GM04504 (cell line): ENCODE measurements around the gene PHC3.
"Not testable (repeated sequence)": the region's sequence is repeated elsewhere in the genome, so short reads cannot be mapped to it uniquely, and the experiment has no call there.

Source experiments
- DNase-seq: peaks from one replicate; pipeline ENCODE4 v3.0.0-alpha.2; 2012; ENCODE audit warnings: low read depth

Gene PHC3

DNA sequence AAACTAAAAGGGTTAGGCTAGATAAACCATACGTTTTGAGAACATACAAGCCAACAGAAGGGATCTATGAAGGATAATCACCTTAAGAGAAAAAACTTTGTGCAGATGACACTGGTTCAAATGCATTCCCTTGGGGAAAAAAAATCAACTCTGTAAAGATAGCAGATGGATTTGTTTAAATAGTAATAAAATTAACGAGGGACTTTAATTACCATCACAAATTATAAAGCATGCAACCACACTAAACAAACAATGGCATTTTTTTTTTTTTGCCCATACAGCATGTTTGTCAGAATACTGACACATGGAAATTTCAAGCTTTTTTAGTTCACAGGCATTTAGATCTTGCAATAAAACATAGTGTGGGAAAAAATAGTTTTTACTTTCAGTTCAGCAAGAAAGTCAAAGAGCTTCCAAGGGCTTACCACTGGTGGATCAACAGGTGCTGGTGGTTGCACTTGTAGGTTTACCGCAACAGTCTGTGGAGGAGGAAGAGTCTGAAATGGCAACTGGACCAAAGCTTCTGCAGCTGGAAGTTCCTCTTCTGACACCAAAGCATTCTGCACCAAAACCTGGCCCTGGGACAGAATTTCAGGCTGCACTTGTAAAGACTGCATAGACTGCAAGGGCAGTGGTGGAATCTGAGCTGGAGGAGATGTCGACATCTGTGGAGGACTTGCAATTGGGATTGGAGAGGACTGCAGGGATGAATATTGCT, 53.1 kb downstream of the PHC3 start:
- DNase-seq = no peak

DNA sequence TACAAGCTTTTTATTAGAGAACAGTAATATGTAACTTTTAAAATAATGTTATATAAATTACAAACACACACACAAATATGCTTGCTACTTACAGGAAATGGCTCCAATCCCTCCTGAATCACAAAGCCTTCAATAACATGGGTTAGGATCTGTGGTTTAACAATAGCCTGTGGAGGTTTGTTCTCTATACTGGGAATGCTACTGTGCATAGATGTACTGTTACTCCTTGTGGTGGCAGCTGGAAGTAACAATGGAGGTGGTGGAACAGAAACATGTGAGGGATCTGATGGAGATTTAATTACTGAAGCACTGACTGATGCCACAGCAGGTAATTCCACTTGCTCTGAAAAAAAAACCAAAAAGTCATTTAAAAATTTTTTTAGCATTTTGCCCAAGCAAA, 64.4 kb downstream of the PHC3 start:
- no peak for DNase-seq

DNA sequence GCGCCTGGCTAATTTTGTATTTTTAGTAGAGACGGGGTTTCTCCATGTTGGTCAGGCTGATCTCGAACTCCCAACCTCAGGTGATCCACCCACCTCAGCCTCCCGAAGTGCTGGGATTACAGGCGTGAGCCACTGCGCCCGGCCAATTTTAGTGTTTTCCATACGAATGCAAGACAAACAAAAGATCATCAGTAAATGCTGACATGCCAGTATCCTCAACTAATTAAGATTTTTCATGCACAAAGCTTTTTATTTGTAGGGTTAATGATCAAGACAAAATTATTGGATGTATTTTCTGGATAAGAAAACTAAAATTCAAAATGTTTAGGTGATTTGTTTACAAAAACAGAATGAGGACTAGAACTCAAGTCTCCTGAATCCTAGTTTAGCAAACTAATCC, 67.4 kb downstream of the PHC3 start:
- DNase-seq = not testable (repeated sequence)

DNA sequence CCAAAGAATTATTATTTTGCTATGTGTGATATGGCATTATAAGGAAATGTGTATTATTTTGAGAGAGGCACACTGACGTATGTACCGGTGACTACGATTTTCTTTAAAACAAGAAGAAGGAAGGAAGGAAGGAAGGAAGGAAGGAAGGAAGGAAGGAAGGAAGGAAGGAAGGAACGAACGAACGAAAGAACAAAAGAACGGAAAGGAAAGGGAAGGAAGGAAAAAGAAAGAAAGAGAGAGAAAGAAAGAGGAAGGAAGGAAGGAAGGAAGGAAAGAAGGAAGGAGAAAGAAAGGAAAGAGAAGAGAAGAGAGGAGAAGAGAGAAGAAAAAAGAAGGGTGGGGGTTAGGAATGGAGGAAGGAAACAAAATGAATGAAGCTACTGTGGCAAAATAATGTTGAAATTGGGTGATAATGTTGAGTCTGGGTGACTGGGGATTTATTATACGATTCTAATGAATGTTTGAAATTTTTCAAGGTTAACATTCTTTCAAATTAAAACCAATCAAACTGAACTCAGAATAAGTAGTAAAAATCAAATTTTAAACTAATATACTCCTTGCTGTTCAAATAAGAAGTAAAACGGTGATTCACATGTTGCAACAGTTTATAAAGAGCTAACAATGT, 70.3 kb downstream of the PHC3 start:
- no peak for DNase-seq

- no peak for DNase-seq
These were observed 71.8 kb downstream of the PHC3 start for GRCh38 chr3:170109579-170110293.

GRCh38 chr3:170108955-170109354, 72.6 kb downstream of the PHC3 start:
- no peak for DNase-seq

DNA sequence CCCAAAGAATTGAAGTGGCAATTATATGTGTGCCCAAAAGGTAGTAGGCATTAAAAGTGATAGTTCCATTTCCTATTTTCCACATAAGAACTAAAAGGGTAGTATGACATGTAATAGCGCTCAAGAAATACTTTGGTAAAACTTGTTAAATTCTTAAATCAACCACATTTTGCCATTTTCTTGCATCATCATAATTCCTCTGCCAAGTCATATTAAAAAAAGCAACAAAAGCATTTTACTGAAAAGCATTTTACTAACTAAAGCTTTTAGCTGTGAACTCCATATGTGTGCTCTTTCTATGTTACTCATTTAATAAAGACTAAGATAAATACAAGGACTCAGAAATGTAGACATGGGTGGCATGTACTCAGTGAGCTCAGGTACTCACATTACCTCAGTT, 73.6 kb downstream of the PHC3 start:
- no peak for DNase-seq

DNA sequence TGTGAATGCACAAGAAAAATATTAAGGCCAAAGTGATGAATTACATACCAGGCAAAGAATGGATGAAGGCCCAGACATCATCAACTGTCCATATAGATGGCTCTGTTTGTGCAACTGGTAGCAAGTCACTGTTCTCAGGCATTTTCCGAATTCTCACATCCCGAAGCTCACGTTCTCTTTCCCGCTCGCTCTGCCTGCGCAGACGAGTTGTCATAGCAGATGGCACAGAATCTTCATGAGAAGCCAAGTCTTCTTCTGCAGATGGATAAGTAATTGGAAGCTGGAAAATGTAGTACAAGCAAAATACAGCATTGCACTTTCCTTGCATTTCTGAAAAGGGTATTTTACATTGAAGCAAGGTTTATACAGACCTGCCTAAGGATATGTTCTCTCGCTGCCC, 79.1 kb downstream of the PHC3 start:
- DNase-seq = no peak

DNA sequence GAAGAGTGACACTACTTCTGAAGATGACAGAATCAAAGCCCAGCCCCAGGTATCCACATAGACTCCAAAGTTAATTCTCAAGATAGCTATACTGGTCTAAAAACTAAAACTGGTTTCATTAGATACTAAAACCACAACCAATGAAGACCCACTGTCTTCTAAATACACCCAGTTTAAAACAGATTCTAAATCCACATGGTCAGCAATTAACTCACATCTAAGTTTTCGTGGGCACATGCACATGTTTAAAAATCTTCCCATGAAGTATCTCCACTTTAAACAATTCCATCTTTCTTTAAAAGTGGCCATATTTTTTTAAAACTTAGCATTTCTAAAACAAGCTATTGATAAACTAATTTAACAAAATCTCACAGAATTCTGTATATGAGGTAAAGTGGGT, 80.6 kb downstream of the PHC3 start:
- no peak for DNase-seq

GRCh38 chr3:170098753-170099152, 82.8 kb downstream of the PHC3 start:
- no peak for DNase-seq

- DNase-seq = no peak
These were observed 85.2 kb downstream of the PHC3 start for GRCh38 chr3:170096342-170096741.

- DNase-seq = no peak
These were observed 85.8 kb downstream of the PHC3 start for GRCh38 chr3:170095771-170096170.

- DNase-seq = no peak
These were observed 88.6 kb downstream of the PHC3 start for GRCh38 chr3:170092907-170093306.

DNA sequence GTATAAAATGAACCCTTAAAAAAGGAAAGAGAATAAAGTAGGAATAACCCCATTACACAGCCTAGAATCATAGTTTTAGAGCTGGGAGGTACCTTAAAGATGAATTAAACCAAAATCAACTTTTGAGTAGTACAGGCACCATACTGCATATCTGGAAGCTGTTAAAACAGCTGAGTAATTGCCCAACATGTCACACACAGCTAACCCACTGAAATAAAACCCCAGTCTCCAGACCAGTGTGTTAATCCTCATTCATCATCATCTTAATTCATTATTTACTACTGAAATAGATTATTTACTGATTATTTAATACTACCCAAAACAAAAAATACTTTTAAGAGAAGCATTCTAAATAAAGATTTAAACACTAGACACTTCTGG, 90.9 kb downstream of the PHC3 start:
- no peak for DNase-seq

DNA sequence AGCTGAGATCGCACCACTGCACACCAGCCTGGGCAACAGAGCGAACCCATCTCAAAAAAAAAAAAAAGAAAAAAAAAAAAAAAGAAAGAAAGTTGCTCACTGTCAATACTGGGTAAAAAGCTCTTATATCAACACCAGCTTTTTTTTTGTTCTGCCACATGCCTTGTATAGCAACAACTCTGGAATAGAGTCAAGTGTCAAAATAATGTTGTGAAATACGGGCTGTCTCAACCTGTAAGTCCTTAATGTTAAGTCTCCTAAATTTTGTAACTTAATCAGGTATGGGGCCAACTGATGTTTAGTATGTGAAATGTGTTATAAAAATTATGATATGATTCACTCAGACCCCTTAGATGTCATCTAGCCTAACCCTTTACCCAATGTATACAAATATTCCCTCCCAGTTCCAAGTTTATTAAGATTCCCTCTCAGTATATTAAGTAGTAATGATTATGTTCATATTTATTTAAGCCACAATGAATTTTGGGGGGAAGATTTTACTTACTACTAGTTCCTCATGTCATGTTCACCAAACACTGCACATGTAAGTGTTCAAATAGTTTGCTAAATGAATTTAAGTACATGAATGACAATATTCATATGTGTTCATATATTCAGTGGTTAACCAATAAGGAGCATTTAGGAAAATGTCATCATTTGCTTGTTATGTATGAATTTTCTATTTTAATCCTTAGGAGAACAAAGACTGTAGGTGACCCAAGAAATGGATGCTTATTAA, 91.5 kb downstream of the PHC3 start:
- no peak for DNase-seq

- no peak for DNase-seq
These were observed 96.1 kb downstream of the PHC3 start for GRCh38 chr3:170085396-170085795.

DNA sequence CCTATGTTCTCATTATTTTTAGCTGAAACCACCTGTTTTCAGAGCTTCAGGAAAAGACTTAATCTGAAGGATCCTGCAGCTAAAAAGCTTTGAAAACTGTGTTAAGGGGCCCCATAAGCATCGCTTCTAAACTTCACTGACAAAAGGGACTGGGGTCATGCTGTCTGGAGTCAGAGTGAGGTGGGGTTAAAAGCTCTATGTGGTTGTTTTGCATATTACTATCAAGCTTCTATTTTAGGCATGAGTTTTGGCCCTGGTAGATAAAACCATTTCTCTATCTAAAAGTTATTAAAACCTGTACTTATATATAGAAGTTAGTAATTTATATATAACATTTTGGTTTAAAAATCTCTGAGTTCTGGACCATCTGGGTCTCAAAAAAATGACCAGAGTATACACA, 98.2 kb downstream of the PHC3 start:
- no peak for DNase-seq

DNA sequence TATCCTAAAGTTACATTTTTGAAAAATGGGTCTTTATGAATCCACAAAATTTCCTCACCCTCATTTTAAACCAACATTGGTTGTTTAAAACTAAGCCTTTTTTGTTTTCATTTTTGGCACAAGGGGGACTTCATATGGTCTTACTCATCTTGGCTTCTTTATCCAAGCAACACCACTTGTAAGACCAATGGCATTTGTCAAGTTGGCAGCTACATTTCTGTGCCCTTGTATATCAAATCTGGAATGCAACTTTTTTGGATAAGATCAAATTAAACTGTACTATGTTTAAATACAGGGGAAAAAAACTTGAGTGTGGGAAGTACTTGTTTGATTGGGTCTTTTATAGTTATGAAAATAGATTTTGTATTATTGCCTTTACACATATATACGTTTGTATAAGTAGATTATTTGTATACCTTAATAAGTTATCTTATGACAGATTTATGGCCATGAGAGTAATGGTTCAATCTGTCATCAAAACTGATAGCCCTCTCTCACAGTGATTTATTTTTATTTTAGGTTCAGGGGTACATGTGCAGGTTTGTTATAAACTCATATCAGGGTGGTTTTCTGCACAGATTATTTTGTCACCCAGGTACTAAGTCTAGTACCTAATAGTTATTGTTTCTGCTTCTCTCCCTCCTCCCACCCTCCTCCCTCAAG, 100.3 kb downstream of the PHC3 start:
- no peak for DNase-seq

DNA sequence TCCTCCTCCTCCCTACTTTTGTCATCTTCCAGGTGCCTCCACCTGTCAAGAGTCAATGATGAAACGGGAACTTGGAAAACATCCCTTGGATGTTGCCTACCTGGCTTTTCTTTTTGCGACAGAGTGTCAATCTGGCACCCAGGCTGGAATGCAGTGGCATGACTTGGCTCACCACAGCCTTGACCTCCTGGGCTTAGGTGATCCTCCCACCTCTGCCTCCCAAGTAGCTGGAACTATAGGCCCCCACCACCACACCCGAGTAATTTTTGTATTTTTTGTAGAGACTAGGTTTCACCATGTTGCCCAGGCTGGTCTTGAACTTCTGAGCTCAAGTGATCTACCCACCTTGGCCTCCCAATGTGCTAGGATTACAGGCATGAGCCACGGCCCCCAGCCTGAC, 100.9 kb downstream of the PHC3 start:
- no peak for DNase-seq

GRCh38 chr3:170079536-170080165, 101.9 kb downstream of the PHC3 start:
- DNase-seq = no peak

DNA sequence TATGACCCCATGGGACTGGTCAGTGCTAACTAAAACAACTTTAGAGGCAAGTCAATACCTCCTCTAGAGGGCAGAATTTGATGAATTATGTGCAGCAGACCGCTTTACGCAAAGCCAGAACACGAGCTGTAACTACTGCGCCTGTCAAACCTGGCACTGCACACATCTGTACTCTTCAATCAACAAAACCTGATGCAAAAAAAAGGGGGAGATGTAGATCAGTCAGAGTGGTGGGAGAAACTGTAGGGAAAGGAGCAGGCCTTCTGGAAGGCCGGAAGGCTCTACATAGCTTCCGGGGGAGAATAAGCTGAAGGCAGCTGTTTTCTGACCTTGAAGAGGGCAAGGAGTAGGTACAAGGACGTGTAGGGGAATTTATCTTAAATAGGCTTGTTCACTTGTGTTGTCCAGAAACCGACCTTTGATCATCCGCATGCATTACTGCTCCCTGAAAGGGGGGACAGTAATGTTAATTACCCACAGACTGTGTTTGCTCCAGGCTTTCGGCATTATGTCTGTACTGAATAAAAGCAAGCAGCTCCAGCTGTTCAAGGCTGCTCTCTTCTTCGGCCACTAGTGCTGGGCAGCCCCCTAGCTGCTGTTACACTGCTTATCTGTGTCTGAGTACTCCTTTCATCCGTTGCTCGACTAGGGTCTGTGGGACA, 102.8 kb downstream of the PHC3 start:
- no peak for DNase-seq
